ENCODE measurements around the gene SLC5A6. TPM values are rescaled to one million over a fixed set of nuclear protein-coding genes. Genes with fewer than 3 reads are reported as not detected.
"Not testable (repeated sequence)": the region's sequence is repeated elsewhere in the genome, so short reads cannot be mapped to it uniquely, and the experiment has no call there.

Gene SLC5A6
- total RNA-seq, 1 donor: 48.4 TPM

DNA sequence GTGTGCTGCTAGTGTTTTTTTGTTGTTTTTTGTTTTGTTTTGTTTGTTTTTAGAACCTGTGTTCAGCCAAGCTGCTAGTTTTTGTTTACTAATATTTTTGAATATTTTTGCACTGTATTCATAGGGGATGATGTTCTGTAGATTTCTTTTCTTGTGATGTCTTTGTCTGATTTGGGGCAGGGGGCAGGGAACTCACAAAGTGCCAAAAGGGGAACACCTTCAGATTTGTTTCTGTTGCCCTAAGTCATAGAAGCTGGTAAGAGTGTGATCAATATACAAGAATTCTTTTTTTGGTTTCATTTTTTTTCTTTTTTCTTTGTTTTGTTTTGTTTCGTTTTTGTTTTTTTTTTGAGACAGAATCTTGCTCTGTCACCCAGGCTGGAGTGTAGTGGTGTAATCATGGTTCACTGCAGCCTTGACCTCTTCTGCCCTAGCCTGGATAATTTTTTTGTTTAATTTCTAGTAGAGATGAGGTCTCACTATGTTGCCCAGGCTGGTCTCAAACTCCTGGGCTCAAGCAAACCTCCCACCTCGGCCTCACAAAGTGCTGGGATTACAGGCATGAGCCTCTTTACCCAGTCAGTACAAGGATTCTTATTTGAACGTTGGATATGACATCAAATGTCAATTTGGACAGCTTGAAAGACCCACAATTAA, 32.6 kb downstream of the SLC5A6 start:
- no peaks in the 10 kb centered on the region for H3K9me3 ChIP-seq (ENCODE audit: low read depth, low read length)
- H3K4me1 ChIP-seq (ENCODE audit: insufficient read depth, low read length): no peaks in the 10 kb centered on the region
- peaks cover 9% of the 10 kb centered on the region for H3K27me3 ChIP-seq (ENCODE audit: insufficient read depth, low read length)
- no peak overlapping the region for H3K4me3 ChIP-seq (ENCODE audit: low read length)

DNA sequence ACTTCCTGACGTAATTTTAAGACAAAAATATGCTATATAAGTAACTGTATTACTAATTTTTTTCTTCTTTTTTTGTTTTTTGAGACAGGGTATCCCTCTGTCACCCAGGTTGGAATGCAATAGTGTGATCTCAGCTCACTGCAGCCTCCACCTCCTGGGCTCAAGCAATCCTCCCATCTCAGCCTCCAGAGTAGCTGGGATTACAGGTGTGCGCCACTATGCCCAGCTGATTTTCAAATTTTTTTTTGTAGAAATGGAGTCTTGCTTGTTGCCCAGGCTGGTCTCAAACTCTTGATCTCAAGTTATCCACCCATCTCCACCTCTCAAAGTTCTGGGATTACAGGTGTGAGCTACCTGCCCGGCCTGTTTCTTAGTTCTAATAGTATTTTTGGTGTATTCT, 33.6 kb downstream of the SLC5A6 start:
- no peaks in the 10 kb centered on the region for H3K9me3 ChIP-seq (ENCODE audit: low read depth, low read length)
- H3K4me1 ChIP-seq (ENCODE audit: insufficient read depth, low read length): no peaks in the 10 kb centered on the region
- peaks cover 9% of the 10 kb centered on the region for H3K27me3 ChIP-seq (ENCODE audit: insufficient read depth, low read length)
- H3K4me3 ChIP-seq (ENCODE audit: low read length): no peak overlapping the region

DNA sequence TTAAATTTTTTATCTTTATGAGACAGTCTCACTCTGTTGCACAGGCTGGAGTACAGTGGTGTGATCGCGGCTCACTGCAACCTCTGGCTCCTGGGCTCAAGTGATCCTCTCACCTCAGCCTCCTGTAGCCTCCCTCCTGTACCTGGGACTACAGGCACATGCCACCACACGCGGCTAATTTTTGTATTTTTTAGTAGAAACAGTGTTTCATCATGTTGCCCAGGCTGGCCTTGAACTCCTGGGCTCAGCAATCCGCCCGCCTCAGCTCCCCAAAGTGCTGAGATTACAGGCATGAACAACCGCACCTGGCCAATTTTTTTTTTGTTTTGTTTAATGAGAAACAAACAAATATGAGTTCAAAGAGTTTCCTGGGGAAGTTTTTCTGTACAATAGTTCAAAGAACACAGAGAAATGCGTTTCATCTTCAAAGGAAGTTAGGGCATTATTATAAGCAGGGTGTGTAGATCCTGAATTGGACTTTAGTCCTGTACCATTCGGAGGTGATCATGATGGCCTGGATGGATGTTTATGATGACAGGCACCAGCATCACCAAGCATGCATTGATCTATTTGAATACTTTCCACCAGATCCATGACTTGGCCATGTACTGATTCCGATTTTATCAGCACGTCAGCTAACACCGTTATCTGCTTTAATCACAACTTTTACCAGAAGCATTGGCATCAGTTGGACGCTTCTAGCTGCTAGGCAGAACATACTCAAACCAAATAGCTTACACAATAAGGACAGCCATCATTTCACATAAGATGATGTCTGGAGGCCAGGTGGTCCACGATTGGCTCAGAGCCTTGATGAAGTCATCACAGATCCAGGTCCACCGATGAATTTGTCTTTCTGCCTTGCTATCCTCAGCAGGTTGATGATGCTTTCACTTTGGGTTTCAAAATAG, 34.4 kb downstream of the SLC5A6 start:
- H3K4me1 ChIP-seq (ENCODE audit: insufficient read depth, low read length): no peaks in the 10 kb centered on the region
- H3K9me3 ChIP-seq (ENCODE audit: low read depth, low read length): no peaks in the 10 kb centered on the region
- no peak overlapping the region for H3K4me3 ChIP-seq (ENCODE audit: low read length)
- H3K27me3 ChIP-seq (ENCODE audit: insufficient read depth, low read length): peaks cover 9% of the 10 kb centered on the region

DNA sequence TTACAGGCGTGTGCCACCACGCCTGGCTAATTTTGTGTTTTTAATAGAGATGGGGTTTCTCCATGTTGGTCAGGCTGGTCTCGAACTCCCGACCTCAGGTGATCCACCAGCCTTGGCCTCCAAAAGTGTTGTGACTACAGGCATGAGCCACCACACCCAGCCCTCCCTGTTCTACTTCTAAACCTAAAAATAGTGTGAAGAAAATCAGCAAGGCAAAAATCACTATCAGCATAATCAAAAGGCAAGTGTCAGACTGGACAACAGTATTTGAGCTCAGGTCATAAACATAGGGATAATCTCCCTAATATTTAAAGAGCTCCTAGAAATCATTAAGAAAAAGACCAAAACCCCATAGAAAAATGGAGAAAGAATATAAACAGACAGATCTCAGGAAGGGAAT, 36.3 kb downstream of the SLC5A6 start:
- not testable (repeated sequence) for H3K4me3 ChIP-seq (ENCODE audit: low read length); H3K27me3 ChIP-seq (ENCODE audit: insufficient read depth, low read length); H3K9me3 ChIP-seq (ENCODE audit: low read depth, low read length); H3K4me1 ChIP-seq (ENCODE audit: insufficient read depth, low read length)

DNA sequence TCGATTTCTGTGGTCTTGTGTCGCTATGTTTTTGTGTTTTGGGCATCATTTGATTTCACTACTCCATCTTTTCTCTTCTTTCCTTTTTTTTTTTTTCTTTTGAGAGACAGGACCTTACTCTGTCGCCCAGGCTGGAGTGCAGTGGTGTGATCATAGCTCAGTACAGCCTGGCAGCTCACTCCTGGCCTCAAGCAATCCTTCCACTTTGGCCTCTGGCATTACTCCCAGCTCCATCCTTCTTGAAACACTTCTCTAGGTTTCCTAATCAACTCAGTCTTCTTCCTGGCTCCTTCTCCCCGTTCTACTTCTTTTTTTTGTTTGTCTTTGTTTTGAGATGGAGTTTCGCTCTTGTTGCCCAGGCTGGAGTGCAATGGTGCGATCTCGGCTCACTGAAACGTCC, 36.7 kb downstream of the SLC5A6 start:
- no peaks in the 10 kb centered on the region for H3K9me3 ChIP-seq (ENCODE audit: low read depth, low read length)
- peaks cover 12% of the 10 kb centered on the region for H3K27me3 ChIP-seq (ENCODE audit: insufficient read depth, low read length)
- H3K4me1 ChIP-seq (ENCODE audit: insufficient read depth, low read length): peaks cover 2% of the 10 kb centered on the region
- no peak overlapping the region for H3K4me3 ChIP-seq (ENCODE audit: low read length)

DNA sequence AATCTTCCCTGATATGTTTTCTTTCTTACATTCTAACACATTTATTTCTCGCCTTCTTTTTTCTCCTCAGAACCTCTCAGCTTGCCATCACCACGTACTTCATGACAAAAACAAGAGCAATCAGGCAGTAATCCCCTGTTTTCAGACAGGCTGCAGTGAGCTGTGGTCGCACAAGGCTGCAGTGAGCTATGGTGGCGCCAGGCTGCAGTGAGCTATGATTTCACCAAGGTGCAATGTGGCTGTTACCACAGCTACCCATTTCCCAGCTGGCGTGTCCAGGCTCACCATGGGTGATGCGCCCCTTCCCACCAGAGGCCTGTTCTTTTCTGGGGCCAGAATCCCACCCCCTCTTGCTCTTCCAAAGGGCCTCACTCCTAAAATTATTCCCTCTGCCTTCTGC, 37.4 kb downstream of the SLC5A6 start:
- Histone ChIP-seq H3K4me3 (ENCODE audit: low read length) (no peak overlapping the region), H3K4me1 (ENCODE audit: insufficient read depth, low read length) (peaks cover 7% of the 10 kb centered on the region)

DNA sequence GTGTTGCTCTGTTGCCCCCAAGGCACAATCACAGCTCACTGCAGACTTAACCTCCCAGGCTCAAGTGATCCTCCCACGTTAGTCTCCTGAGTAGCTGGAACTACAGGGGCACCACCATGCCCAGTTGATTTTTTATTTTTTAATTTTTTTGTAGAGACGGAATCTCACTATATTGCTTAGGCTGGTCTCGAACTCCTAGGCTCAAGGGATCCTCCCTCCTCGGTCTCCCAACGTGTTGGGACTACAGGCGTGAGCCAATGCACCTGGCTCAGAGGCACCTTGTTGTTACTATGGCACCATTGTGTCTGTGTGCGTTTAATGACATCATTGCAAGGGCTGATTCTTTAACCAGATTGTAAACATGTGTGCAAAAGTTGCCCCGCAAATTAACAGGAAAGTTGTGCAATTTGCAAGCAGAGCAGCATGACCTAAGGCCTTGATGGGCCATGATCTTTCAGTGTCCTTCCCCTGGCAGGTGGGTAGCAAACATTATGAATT, 40.7 kb downstream of the SLC5A6 start:
- H3K4me1 ChIP-seq (ENCODE audit: insufficient read depth, low read length): peaks cover 7% of the 10 kb centered on the region
- H3K9me3 ChIP-seq (ENCODE audit: low read depth, low read length): no peaks in the 10 kb centered on the region

More for the DNA sequence above, 37.4 kb downstream of the SLC5A6 start:
- H3K9me3 ChIP-seq (ENCODE audit: low read depth, low read length): no peaks in the 10 kb centered on the region
- H3K27me3 ChIP-seq (ENCODE audit: insufficient read depth, low read length): peaks cover 8% of the 10 kb centered on the region

DNA sequence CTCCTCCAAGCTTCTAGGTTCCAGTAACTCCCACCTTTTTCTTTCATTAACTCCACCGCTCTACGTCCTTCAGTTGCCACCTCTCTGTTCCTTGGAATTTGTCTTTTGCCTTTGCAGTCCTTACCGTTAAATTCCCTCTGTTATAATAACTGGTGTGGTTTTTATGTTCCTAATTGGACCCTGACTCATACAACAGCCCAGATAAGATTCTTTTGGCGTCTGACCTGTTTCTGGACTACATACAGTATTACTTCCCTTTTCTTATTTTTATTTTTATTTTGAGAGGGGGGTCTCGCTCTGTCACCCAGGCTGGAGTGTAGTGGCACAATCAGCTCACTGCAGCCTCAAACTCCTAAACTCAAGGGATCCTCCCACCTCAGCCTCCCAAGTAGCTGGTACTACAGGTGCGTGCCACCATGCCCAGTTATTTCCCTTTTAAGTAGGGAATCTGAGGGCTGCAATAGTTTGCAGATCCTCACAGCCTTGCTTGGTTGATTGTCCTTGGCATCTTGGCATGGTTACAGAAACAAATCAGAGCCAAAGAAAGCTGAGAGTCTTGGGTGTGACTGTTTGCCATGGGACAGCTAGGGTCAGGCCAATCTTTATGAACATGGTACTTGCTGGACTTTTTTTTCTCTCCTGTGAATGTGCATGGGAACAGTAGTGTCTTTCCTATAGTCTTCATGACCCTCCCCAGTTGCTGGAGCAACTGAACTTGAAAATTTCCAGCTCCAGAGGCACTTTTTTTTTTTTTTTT, 41.3 kb downstream of the SLC5A6 start:
- Histone ChIP-seq H3K27me3 (ENCODE audit: insufficient read depth, low read length) (peaks cover 4% of the 10 kb centered on the region), H3K4me1 (ENCODE audit: insufficient read depth, low read length) (peaks cover 7% of the 10 kb centered on the region), H3K4me3 (ENCODE audit: low read length) (no peak overlapping the region), H3K9me3 (ENCODE audit: low read depth, low read length) (no peaks in the 10 kb centered on the region)

More for the DNA sequence above, 40.7 kb downstream of the SLC5A6 start:
- Histone ChIP-seq H3K4me3 (ENCODE audit: low read length) (no peak overlapping the region), H3K27me3 (ENCODE audit: insufficient read depth, low read length) (peaks cover 4% of the 10 kb centered on the region)

DNA sequence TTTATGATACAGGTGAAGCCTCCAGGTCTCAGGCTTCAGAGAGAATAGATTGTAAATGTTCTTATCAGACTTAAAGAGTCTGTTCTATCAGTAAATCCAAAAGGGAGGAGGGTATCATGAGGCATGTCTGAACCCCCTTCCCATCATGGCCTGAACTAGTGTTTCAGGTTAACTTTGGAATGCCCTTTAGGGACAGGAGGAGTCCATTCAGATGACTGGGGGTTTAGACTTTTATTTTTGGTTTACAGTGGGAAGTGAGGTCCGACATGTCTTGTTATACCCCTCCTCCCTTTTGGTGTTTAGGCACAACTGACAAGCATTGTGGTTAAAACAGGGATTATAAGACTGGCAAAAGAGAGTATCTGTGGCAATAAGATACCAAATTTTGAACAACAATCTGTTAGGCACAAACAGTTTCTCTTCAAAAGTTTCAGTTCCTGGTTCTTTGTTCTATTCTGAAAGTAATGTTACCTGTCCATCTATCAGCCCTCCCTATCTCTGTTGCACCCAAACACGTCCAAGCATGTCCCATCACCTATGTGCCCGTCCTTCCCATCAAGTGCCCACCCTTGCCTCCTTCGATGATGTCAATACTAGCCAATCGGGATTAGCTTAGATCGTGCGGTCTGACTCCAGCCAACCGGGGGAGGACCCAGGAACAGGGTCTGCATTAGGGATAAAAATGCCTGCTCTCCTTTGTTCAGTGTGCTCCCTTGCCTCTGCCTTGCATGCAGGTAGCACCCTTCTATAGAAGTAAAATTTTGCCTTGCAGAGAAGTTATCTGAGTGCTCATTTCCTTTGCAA, 46.9 kb downstream of the SLC5A6 start:
- Histone ChIP-seq H3K27me3 (ENCODE audit: insufficient read depth, low read length) (no peaks in the 10 kb centered on the region), H3K9me3 (ENCODE audit: low read depth, low read length) (no peaks in the 10 kb centered on the region), H3K4me3 (ENCODE audit: low read length) (no peak overlapping the region), H3K4me1 (ENCODE audit: insufficient read depth, low read length) (peaks cover 3% of the 10 kb centered on the region)

DNA sequence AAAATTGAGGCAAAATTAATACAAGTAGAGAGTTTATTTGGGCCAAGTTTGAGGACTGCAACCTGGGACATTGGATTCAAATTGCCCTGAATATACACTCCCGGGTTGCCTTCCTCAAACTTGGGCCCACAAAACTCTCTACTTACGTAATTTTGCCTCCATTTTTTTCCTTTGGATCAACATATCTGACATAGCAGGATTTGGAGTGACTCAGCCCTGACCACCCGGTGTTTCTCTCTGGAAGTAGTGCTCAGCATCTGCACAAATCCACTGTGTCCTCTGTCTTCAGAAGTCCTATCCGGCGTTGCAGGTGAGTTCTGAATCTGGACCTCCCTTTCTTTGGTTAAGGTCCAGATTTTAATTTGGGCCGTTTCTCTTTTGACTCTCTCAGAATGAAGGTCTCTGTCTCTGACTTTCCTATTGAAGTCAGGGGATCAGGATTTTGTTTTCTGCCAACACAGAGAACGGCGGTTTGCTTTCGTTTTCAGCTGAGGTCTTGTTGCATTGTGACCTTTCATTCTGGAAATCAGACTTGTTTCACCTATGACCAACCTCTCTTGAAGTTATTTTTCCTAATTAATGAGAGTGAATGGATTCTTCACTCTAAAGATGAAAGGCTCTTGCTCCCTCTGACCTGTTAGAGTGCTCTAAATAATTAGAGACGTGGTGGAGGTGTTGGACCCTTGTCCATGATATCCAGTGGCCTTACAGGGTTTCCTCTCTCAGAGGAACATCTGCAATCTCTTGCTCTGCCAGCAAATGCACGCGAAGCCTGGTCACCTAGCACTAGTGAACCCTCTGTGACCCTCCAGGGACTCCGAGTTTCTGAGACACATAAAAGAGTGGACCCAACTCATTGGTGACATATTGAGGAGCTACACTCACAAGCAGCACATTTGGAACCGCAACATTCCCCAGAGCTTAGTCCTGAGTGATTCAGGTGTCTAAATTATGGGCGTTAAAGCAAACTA, 49.6 kb downstream of the SLC5A6 start:
- H3K9me3 ChIP-seq (ENCODE audit: low read depth, low read length): no peaks in the 10 kb centered on the region
- no peaks in the 10 kb centered on the region for H3K27me3 ChIP-seq (ENCODE audit: insufficient read depth, low read length)
- H3K4me1 ChIP-seq (ENCODE audit: insufficient read depth, low read length): no peaks in the 10 kb centered on the region
- H3K4me3 ChIP-seq (ENCODE audit: low read length): no peak overlapping the region

DNA sequence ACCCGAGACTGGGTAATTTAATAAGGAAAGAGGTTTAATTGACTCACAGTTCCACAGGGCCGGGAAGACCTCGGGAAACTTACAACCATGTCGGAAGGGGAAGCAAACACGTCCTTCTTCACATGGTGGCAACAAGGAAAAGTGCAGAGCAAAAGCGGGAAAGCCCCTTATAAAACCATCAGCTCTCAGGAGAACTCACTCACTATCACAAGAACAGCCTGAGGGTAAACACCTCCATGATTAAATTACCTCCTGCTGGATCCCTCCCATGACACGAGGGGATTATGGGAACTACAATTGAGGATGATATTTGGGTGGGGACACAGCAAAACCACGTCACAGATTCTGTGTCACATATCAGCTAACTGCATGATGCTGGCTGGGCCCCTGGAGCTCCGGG, 51.9 kb downstream of the SLC5A6 start:
- no peak overlapping the region for H3K4me3 ChIP-seq (ENCODE audit: low read length)
- no peaks in the 10 kb centered on the region for H3K27me3 ChIP-seq (ENCODE audit: insufficient read depth, low read length)
- H3K4me1 ChIP-seq (ENCODE audit: insufficient read depth, low read length): no peaks in the 10 kb centered on the region
- H3K9me3 ChIP-seq (ENCODE audit: low read depth, low read length): no peaks in the 10 kb centered on the region

DNA sequence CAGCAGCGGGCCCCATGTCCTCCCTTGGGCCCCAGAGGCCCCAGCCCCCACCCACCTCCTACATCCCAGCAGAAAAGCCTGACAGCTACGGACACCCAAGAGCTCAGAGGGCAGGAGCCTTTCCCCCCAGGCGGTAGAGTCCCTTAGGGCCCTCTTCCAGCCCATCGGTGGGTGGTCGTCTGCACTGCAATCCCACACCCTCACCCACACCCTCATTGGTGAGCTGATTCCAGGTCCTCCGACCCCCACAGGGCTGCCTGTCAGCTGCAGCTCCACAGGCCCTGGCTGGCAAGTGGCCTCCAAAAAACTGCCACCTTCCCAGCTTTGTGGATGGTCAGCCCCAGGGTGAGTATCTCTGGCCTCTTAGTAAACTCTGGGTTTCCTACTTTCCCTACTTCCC, 52.8 kb downstream of the SLC5A6 start:
- no peaks in the 10 kb centered on the region for H3K4me1 ChIP-seq (ENCODE audit: insufficient read depth, low read length)
- H3K4me3 ChIP-seq (ENCODE audit: low read length): no peak overlapping the region
- no peaks in the 10 kb centered on the region for H3K9me3 ChIP-seq (ENCODE audit: low read depth, low read length)
- no peaks in the 10 kb centered on the region for H3K27me3 ChIP-seq (ENCODE audit: insufficient read depth, low read length)

DNA sequence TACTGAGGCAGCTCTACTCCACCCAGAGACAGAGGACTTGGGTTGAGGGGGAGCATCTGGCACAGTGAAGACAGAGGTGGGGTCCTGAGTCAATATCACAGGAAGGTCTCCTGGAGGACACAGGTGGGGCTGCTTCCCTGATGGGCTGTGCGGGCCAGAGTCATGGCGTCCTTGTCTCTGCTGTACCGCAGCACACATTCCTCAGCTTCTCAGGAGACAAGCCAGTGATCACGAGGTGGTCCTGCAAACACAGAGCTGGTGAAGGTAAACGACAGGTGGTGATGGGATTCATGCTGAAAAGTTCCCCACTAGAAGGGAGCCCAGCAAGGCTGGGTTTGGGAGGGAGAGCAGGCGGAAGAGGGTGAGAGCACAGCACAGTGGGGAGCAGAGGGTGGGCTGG, 53.6 kb downstream of the SLC5A6 start:
- no peaks in the 10 kb centered on the region for H3K27me3 ChIP-seq (ENCODE audit: insufficient read depth, low read length)
- no peak overlapping the region for H3K4me3 ChIP-seq (ENCODE audit: low read length)
- no peaks in the 10 kb centered on the region for H3K4me1 ChIP-seq (ENCODE audit: insufficient read depth, low read length)
- H3K9me3 ChIP-seq (ENCODE audit: low read depth, low read length): no peaks in the 10 kb centered on the region
